Testis (tissue), 2 donors: ENCODE data around the gene RBBP8NL.

Experiments used
- CTCF ChIP-seq, 3 experiments: fragments of 450-650 bp in 2 of 3; fragments of 200-600 bp in 1 of 3; sonication (generic) in 1 of 3; IDR thresholded peaks; one replicate each; pipeline ENCODE4 v1.5.1; 2016 to 2019; ENCODE audit warnings: antibody characterized with exemption in 3 of 3, mild to moderate bottlenecking in 2 of 3, moderate library complexity in 1 of 3
- POLR2A ChIP-seq: fragments of 450-650 bp; IDR thresholded peaks from one replicate; pipeline ENCODE4 v1.6.1; 2017; ENCODE audit warnings: antibody characterized with exemption, mild to moderate bottlenecking, moderate library complexity

GRCh38 chr20:62439218-62439617 is 11.9 kb upstream of the RBBP8NL start:
- TF ChIP-seq POLR2A = no peak
- TF ChIP-seq CTCF (IDR thresholded peaks at IDR 0.05) = no peak
